Activated CD8-positive, alpha-beta T cell treated with anti-CD3 and anti-CD28 coated beads for 36 hours (primary cell): ENCODE data around the gene ZNF827. TPM values are rescaled to one million over a fixed set of nuclear protein-coding genes. Genes with fewer than 3 reads are reported as not detected.

Experiments used
- ATAC-seq: fragments of 200-7000 bp; cut with Tn5 transposase; one replicate; pipeline ENCODE4 v1.10.0; 2021; ENCODE audit warnings: mild to moderate bottlenecking, moderate library complexity
- CTCF ChIA-PET: fragments of 350-600 bp; sonication (Branson Sonifier 250); formaldehyde crosslinking; loops from one replicate; lab custom pipeline; 2021; ENCODE audit warnings: antibody characterized with exemption; lab: Charles Lee
- POLR2A ChIA-PET: fragments of 350-600 bp; sonication (Branson Sonifier 250); formaldehyde crosslinking; loops from one replicate; lab custom pipeline; 2021; ENCODE audit warnings: antibody characterized with exemption; lab: Charles Lee
- DNase-seq: peaks from one replicate; pipeline ENCODE4 v3.0.0-alpha.2; 2020
- H3K27ac Mint-ChIP-seq: one replicate; pipeline ENCODE4 v1.8.0; 2021; ENCODE audit warnings: mild to moderate bottlenecking, mixed read lengths
- H3K27me3 Mint-ChIP-seq: one replicate; pipeline ENCODE4 v1.8.0; 2021; ENCODE audit warnings: mixed read lengths
- H3K36me3 Mint-ChIP-seq: one replicate; pipeline ENCODE4 v1.8.0; 2021; ENCODE audit warnings: low read depth, mixed read lengths
- H3K4me1 Mint-ChIP-seq: one replicate; pipeline ENCODE4 v1.8.0; 2021; ENCODE audit warnings: low read depth, mixed read lengths
- H3K4me3 Mint-ChIP-seq: one replicate; pipeline ENCODE4 v1.8.0; 2021; ENCODE audit warnings: mild to moderate bottlenecking, moderate library complexity, mixed read lengths
- H3K9me3 Mint-ChIP-seq: one replicate; pipeline ENCODE4 v1.8.0; 2021; ENCODE audit warnings: mixed read lengths
- intact Hi-C: fragments of 100-400 bp; cut with micrococcal nuclease; formaldehyde crosslinking; loops from one replicate; pipeline ENCODE4 v1.10.0; 2022
- total RNA-seq, 2 experiments: library from RNA; stranded (reverse); gene quantifications; one replicate each; pipeline ENCODE4 v1.2.3, GENCODE V29; 2021
- TF ChIP-seq, protein P1 (sequence below): fragments of 200-600 bp; IDR thresholded peaks from one replicate; pipeline ENCODE4 v1.8.0; 2022; ENCODE audit warnings: antibody characterized with exemption, mild to moderate bottlenecking

Gene ZNF827
- total RNA-seq, 2 experiments from 2014 or later: 28.4 to 31.1 TPM

DNA sequence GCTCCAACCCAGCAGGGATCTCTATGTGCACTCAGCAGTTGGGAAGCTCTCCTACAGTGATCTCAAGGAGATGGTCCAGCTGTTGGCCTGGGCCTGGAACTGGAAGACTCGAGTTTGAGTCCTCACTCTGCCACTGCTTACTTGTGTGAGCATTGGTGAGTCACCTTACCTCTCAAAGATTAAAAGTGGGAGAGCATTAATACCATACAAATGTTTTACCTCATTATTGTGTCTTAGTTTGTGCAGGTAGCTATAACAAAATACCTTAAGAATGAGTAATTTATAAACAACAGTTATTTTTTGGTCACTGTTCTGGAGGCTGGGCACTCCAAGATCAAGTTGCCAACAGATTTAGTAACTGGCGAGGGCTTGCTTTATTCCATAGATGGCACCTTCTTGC is 21.4 kb upstream of the ZNF827 start:
- DNase-seq (no peak), ATAC-seq (no peak)
- Mint-ChIP-seq H3K27ac (no peak overlapping the region), H3K4me1 (peaks cover 2% of the 10 kb centered on the region), H3K9me3 (peaks cover 2% of the 10 kb centered on the region), H3K36me3 (peaks cover 2% of the 10 kb centered on the region), H3K4me3 (no peak overlapping the region), H3K27me3 (peaks cover 8% of the 10 kb centered on the region)
- TF ChIP-seq, protein P1, sequence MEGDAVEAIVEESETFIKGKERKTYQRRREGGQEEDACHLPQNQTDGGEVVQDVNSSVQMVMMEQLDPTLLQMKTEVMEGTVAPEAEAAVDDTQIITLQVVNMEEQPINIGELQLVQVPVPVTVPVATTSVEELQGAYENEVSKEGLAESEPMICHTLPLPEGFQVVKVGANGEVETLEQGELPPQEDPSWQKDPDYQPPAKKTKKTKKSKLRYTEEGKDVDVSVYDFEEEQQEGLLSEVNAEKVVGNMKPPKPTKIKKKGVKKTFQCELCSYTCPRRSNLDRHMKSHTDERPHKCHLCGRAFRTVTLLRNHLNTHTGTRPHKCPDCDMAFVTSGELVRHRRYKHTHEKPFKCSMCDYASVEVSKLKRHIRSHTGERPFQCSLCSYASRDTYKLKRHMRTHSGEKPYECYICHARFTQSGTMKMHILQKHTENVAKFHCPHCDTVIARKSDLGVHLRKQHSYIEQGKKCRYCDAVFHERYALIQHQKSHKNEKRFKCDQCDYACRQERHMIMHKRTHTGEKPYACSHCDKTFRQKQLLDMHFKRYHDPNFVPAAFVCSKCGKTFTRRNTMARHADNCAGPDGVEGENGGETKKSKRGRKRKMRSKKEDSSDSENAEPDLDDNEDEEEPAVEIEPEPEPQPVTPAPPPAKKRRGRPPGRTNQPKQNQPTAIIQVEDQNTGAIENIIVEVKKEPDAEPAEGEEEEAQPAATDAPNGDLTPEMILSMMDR: no peak
- CTCF ChIA-PET: no interaction called here
- intact Hi-C loops: no loop called here
- POLR2A ChIA-PET: no interaction called here

DNA sequence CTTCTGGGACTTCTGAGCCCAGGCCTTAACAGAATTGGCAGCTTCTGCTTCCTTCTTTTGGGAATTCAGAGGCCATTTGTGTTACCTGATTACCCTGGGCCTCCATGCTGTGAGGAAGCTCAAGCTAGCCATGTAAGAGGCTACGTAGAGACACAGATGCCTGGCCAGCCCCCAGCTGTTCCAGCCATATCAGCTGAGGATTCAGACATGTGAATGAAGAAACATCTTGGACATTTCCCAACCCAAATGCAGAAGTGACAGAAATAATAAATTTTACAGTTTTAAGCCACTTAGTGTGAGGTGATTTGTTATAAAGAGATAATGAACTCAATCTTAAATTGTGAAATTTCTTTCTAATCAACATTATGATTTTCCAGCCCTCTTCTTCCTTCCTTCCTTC is 18.7 kb upstream of the ZNF827 start:
- TF ChIP-seq, protein P1: no peak
- peaks cover 5% of the 10 kb centered on the region for H3K27me3 Mint-ChIP-seq
- DNase-seq (no peak), ATAC-seq (no peak)
- H3K4me3 Mint-ChIP-seq: no peak overlapping the region
- ChIA-PET CTCF (interaction anchor here (1.1 to 2.9 kb wide), 2 partner anchors 9 to 13 kb away, joined by 3 to 18 read pairs; no protein-coding TSS in a partner anchor), POLR2A (no interaction called here)
- intact Hi-C loops: no loop called here
- no peak overlapping the region for H3K27ac Mint-ChIP-seq
- H3K36me3 Mint-ChIP-seq: no peaks in the 10 kb centered on the region
- H3K4me1 Mint-ChIP-seq: peaks cover 2% of the 10 kb centered on the region
- H3K9me3 Mint-ChIP-seq: no peaks in the 10 kb centered on the region

DNA sequence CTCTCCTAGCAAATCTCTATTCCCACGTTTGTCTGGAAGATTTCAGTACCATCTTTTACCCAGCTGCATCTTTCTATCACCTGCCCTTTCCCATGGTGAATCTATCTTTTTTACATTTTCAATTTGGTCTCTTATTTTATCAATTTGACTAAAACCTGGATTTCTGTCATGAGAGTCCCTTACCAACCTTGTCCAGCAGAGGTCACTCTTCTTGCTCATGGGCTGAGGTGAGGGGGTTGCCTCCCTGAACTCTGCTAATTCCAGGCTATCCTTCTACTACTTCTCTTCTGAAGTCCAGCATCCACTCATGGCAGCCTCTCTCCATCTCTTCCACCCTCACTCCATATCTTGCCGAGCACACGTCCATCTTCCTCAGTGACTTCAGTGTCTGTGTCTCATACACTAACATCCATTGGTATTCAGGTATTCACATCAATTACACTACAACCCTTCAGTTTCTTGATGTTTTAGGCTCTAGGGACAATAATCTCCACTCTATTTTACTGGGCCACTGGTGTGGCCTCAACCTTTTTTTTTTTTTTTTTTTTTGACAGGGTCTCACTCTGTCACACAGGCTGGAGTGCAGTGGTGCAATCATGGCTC is 17.8 kb upstream of the ZNF827 start:
- H3K36me3 Mint-ChIP-seq: no peaks in the 10 kb centered on the region
- intact Hi-C loops: no loop called here
- peaks cover 5% of the 10 kb centered on the region for H3K27me3 Mint-ChIP-seq
- H3K27ac Mint-ChIP-seq: no peak overlapping the region
- H3K4me1 Mint-ChIP-seq: peaks cover 2% of the 10 kb centered on the region
- ATAC-seq: peak; percentile 55
- DNase-seq: peak; percentile 56
- H3K9me3 Mint-ChIP-seq: no peaks in the 10 kb centered on the region
- TF ChIP-seq, protein P1: peak; percentile 74
- POLR2A ChIA-PET: no interaction called here
- no peak overlapping the region for H3K4me3 Mint-ChIP-seq
- CTCF ChIA-PET: interaction anchor here (0.7 to 2.9 kb wide), 14 partner anchors 10 to 123 kb away, joined by 3 to 18 read pairs (median 3); partner anchors contain the start of gene ZNF827

DNA sequence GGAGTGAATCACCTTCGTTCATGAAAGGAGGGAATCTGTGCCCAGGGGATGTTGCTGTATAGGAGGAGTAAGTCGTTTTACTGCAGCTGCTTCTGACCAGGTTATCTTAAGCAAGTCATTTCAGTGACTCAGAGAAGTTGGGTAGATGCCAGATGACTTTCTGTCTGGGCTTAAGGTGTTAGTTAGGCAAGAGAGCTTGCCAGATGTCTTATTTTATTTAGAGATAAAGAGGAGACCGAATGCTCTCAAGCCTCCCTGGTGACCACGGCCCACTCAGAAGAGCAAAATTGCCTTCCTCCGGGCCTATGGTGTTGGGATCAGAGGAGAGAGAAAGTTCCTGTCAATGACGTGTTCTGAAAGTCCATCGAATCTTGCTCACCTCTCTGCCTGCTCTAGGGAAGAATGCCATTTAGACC is 16.3 kb upstream of the ZNF827 start:
- Mint-ChIP-seq H3K27ac (no peak overlapping the region), H3K9me3 (no peaks in the 10 kb centered on the region), H3K36me3 (no peaks in the 10 kb centered on the region), H3K27me3 (peaks cover 5% of the 10 kb centered on the region), H3K4me1 (peaks cover 2% of the 10 kb centered on the region), H3K4me3 (no peak overlapping the region)
- ChIA-PET CTCF (interaction anchor here (0.7 to 2.9 kb wide), 3 partner anchors 11 to 227 kb away, joined by 3 to 18 read pairs (median 6); no protein-coding TSS in a partner anchor), POLR2A (no interaction called here)
- TF ChIP-seq, protein P1: no peak
- DNase-seq (no peak), ATAC-seq (no peak)
- intact Hi-C loops: no loop called here

DNA sequence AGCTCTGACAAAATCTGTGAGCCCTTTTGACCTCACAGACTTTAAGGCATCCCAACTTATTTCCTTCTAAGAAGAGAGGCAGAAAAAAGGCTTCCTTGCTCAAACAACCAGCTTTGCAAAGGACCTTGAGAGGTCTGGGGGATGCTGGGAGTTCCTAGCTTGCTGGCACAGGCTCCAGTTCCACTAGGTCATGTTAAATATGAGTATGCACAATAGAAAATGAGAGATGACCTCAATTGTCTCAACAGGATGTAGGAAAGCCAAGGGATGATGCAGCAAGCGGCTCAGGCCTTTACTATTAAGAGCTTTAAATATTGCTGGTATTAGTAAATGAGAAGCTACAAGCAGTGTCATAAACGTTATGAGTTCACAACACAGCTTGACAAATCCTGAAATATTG is 13.3 kb upstream of the ZNF827 start:
- POLR2A ChIA-PET: interaction anchor here (2.1 kb wide), 1 partner anchor 13 kb away, joined by 4 read pairs; the partner anchor contains the start of gene ZNF827
- H3K27me3 Mint-ChIP-seq: peaks cover 6% of the 10 kb centered on the region
- intact Hi-C loops: no loop called here

More for the DNA sequence above, 13.3 kb upstream of the ZNF827 start:
- CTCF ChIA-PET: interaction anchor here (1.3 kb wide), 1 partner anchor 12 kb away, joined by 3 read pairs; no protein-coding TSS in a partner anchor
- TF ChIP-seq, protein P1: no peak
- H3K4me3 Mint-ChIP-seq: no peak overlapping the region
- H3K36me3 Mint-ChIP-seq: no peaks in the 10 kb centered on the region
- peaks cover 2% of the 10 kb centered on the region for H3K4me1 Mint-ChIP-seq
- ATAC-seq (no peak), DNase-seq (no peak)
- H3K9me3 Mint-ChIP-seq: no peaks in the 10 kb centered on the region
- H3K27ac Mint-ChIP-seq: no peak overlapping the region
